Adipose tissue (tissue), 3 donors: ENCODE measurements around the gene GRIK2. TPM values are rescaled to one million over a fixed set of nuclear protein-coding genes. Genes with fewer than 3 reads are reported as not detected.
"Not testable (repeated sequence)": the region's sequence is repeated elsewhere in the genome, so short reads cannot be mapped to it uniquely, and the experiment has no call there.

Experiments used
- H3K27ac ChIP-seq: one replicate; pipeline ENCODE4 v1.5.1; 2013; ENCODE audit warnings: low read depth, low read length
- WGBS, 3 donors: extraction: QIAGEN DNeasy Blood & Tissue Kit; methylation state at CpG; one replicate each; pipeline ENCODE4 v1.1.7; 2013; 5-methylcytosine and 5-hydroxymethylcytosine counted together
- polyA plus RNA-seq, 3 donors: library from polyadenylated mRNA; stranded (reverse); fragments of 200-250 nt; gene quantifications; one replicate each; pipeline ENCODE4 v1.2.3, GENCODE V29; 2013
- donor health status: healthy with polysubstance abuse.
- donor health status: Bipolar disorder and iron deficiency.
- donor health status: healthy.

Gene GRIK2
- polyA plus RNA-seq, 3 donors = 0.22 to 0.39 (median 0.22) TPM

GRCh38 chr6:101980924-101981323 lies 587.4 kb downstream of the GRIK2 start:
- no peak overlapping the region for H3K27ac ChIP-seq

DNA sequence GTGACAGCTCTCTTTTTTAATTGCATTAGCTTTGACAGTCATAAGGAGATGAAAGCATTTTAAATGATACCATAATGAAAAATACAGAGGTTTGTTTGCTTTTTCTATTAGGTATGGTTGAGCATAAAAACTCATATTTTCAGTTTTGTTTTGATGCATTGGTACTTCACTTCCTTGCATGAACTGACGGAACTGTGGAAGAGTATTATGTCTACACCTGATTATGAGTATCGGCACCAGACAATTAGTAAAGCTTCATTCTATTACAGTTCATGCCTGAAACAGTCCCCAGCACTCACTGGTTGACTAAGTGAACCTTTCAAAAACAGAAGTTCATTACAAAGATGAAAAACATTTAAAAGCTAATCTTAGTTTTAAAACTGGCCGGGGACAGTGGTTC lies 593.0 kb downstream of the GRIK2 start:
- no peak overlapping the region for H3K27ac ChIP-seq
- WGBS, 3 donors = 81 to 91% (median 90%) methylated on average over 3 of the region's 3 CpGs

GRCh38 chr6:101992286-101992685 lies 598.8 kb downstream of the GRIK2 start:
- H3K27ac ChIP-seq = no peak overlapping the region
- WGBS, 3 donors = 45 to 55% (median 55%) methylated on average over 5 of the region's 5 CpGs

GRCh38 chr6:101994521-101994920 lies 601.0 kb downstream of the GRIK2 start:
- H3K27ac ChIP-seq = no peak overlapping the region

DNA sequence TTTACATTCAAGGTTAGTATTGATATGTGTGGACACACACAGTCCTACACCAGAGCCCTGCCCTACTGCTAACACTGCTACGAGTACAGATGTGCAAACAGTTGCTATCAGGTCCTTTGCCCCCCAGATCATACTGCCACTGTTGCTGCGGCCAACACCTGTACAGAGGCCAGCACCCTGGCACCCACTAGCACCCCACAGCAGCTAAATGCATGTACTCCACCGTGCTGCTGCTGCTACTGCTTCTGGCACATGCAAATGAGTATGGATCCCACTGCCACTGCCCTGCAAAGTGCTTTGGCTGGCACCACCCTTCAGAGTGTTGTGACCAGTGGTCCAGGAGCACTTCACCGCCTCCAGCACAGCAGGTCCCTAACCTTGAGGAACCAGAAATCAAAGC lies 621.9 kb downstream of the GRIK2 start:
- 74 to 78% (median 76%) methylated on average over 4 of the region's 4 CpGs for WGBS, 3 donors
- H3K27ac ChIP-seq = no peak overlapping the region

GRCh38 chr6:102022281-102022680 lies 628.8 kb downstream of the GRIK2 start:
- no peak overlapping the region for H3K27ac ChIP-seq
- WGBS, 3 donors = 46 to 83% (median 76%) methylated on average over 2 of the region's 2 CpGs

GRCh38 chr6:102022803-102023202 lies 629.3 kb downstream of the GRIK2 start:
- H3K27ac ChIP-seq = no peak overlapping the region

DNA sequence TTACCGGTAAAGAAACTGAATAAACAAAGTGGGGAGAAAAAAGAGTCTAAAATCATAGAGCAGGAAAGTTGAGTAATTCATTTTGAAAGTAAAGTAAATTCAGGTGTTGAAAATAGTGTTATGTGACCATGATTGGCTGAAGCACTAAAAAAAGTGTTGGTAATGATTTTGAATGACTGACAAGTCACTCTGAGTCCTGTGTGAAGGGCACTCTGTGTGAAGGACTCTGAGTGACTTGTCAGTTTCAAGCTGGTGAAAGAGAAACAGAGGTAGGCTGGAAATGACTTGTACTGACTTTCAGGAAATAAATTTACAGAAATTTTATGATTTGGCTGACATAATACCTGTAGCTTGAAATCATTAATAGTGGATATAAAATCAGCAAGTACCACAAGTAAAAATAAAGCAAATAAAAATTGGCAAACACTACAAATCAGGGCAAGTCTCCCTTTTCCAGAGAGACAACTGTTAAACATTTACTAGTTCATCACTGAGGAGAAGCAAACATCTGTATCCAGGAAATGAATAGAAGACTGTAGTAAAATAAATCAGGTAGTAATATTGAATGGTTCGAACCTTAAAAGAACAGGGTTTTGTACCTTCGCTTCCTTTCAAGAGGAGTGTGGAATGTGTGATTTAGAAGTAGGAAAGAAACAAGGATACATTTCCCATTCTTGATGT lies 630.6 kb downstream of the GRIK2 start:
- no peak overlapping the region for H3K27ac ChIP-seq
- 74 to 91% (median 82%) methylated on average over 3 of the region's 3 CpGs for WGBS, 3 donors

- H3K27ac ChIP-seq = no peak overlapping the region
Measured at GRCh38 chr6:102026649-102027048, 633.1 kb downstream of the GRIK2 start.

DNA sequence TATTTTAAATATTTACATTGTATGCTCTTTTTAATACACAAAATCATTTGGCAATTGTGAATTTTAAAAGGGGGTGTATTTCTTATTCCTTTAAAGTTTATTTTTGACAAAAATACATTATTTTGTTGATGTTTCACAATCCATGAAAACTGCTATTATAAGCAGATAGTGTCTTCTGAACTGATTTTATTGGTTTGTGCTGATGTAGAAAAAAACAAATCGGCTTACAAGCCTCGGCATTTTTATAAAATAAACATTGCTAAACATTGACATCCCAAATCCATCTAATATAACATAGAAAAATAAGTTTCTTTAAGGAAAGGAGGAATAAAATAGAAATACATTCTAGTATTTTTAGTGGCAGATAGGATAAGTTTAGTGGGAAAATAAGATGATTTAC lies 634.7 kb downstream of the GRIK2 start:
- no peak overlapping the region for H3K27ac ChIP-seq
- WGBS, 3 donors = 72 to 81% (median 77%) methylated on average over 2 of the region's 2 CpGs

GRCh38 chr6:102038964-102039363 lies 645.5 kb downstream of the GRIK2 start:
- 38 to 47% (median 40%) methylated on average over 3 of the region's 3 CpGs for WGBS, 3 donors
- no peak overlapping the region for H3K27ac ChIP-seq

- 45 to 54% (median 51%) methylated on average over 3 of the region's 3 CpGs for WGBS, 3 donors
- no peak overlapping the region for H3K27ac ChIP-seq
Measured at GRCh38 chr6:102039441-102039840, 645.9 kb downstream of the GRIK2 start.

DNA sequence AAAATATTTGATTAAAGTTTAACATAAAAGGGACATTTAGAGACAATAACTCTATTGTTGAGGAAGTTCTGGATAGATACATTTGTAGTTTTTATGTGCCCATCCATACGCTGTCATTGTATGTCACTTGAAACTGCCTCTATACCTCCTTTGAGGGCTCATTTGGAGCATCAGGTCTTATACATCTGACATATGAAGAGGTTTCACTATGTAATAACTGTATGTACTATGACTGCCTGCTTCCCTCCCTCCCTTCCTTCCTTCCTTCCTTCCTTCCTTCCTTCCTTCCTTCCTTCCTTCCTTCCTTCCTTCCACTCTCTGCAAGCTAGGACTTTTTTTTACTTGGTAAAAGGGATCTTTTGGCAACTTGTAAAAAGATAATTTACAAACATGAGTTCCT lies 657.5 kb downstream of the GRIK2 start:
- 91 to 100% (median 95%) methylated on average over 1 of the region's 1 CpG for WGBS, 3 donors
- H3K27ac ChIP-seq = no peak overlapping the region

DNA sequence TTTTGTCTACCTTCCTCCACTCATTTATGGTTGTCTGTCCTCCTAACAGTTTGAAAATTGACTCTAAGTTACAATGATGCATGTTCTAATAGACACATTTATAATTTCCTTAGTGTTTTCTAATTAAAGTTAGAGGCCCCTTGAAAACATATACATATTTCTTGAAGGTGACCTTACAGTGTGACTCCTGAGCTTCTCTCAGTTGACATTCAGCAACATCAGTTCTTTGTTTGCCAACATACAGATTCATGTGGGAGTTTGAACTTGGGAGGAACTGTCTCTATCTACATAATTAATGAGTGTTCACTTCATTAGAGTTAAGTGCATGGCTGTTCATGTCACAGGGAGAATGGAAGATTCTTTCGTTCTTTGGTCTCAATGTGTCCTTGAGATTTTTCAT lies 658.2 kb downstream of the GRIK2 start:
- H3K27ac ChIP-seq = no peak overlapping the region
- 66 to 76% (median 74%) methylated on average over 1 of the region's 1 CpG for WGBS, 3 donors

GRCh38 chr6:102064142-102064541 lies 670.6 kb downstream of the GRIK2 start:
- whole genome bisulfite sequencing, 3 donors = 66 to 83% (median 70%) methylated on average over 1 of the region's 1 CpG
- H3K27ac ChIP-seq = no peak overlapping the region

DNA sequence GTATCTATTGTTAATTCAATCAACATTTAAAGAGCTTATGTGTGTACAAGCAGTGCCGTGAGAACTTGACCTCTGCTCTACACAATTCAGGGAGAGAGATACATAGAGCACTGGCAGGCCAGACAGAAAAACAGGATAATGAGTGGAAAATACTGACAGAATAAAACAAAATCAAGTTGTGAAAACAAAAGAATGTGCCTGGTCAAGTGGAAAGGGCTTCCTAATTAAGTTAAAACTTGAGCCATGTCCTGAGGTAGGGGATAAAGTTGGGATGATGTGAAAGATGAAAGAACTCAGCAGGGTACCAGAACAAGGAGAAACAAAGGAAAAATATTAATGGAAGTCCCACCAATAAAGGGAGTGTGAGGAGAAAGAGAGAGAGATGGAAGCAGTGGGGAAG lies 672.8 kb downstream of the GRIK2 start:
- no peak overlapping the region for H3K27ac ChIP-seq
- WGBS, 3 donors = 45 to 74% (median 56%) methylated on average over 1 of the region's 1 CpG

- 54 to 68% (median 68%) methylated on average over 7 of the region's 7 CpGs for WGBS, 3 donors
- H3K27ac ChIP-seq = no peak overlapping the region
Measured at GRCh38 chr6:102068349-102068929, 674.9 kb downstream of the GRIK2 start.

- 50 to 66% (median 61%) methylated on average over 2 of the region's 2 CpGs for WGBS, 3 donors
- H3K27ac ChIP-seq = no peak overlapping the region
Measured at GRCh38 chr6:102075539-102075938, 682.0 kb downstream of the GRIK2 start.

- 35 to 56% (median 43%) methylated on average over 2 of the region's 2 CpGs for whole genome bisulfite sequencing, 3 donors
- no peak overlapping the region for H3K27ac ChIP-seq
Measured at GRCh38 chr6:102085257-102085656, 691.7 kb downstream of the GRIK2 start.

DNA sequence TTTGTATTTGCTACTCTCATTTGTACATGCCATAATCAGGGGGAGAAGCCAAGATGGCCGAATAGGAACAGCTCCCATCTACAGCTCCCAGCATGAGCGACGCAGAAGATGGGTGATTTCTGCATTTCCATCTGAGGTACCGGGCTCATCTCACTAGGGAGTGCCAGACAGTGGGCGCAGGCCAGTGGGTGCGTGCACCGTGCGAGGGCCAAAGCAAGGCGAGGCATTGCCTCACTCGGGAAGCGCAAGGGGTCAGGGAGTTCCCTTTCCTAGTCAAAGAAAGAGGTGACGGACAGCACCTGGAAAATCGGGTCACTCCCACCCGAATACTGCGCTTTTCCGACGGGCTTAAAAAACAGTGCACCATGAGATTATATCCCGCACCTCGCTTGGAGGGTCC lies 694.7 kb downstream of the GRIK2 start:
- H3K27ac ChIP-seq = not testable (repeated sequence)
- 89 to 95% (median 92%) methylated on average over 19 of the region's 19 CpGs for WGBS, 3 donors

- 26 to 47% (median 34%) methylated on average over 2 of the region's 2 CpGs for WGBS, 3 donors
- H3K27ac ChIP-seq = no peak overlapping the region
Measured at GRCh38 chr6:102114402-102114801, 720.9 kb downstream of the GRIK2 start.
